ENCODE measurements around the gene ZNF883. TPM values are rescaled to one million over a fixed set of nuclear protein-coding genes. Genes with fewer than 3 reads are reported as not detected.

The ZNF883 gene
- total RNA-seq, 1 donor from 2014 or later: 3.3 TPM

GRCh38 chr9:112945620-112946208 lies 66.3 kb downstream of the ZNF883 start:
- H3K9me3 Mint-ChIP-seq (ENCODE audit: low read depth): peaks cover 15% of the 10 kb centered on the region
- H3K27me3 Mint-ChIP-seq (ENCODE audit: low read depth): peaks cover 2% of the 10 kb centered on the region
- no peak overlapping the region for H3K4me3 Mint-ChIP-seq (ENCODE audit: unreplicated experiment)
- no peaks in the 10 kb centered on the region for H3K4me1 Mint-ChIP-seq (ENCODE audit: low read depth)
- H3K27ac Mint-ChIP-seq (ENCODE audit: unreplicated experiment): no peak overlapping the region
- TF ChIP-seq, protein P1, sequence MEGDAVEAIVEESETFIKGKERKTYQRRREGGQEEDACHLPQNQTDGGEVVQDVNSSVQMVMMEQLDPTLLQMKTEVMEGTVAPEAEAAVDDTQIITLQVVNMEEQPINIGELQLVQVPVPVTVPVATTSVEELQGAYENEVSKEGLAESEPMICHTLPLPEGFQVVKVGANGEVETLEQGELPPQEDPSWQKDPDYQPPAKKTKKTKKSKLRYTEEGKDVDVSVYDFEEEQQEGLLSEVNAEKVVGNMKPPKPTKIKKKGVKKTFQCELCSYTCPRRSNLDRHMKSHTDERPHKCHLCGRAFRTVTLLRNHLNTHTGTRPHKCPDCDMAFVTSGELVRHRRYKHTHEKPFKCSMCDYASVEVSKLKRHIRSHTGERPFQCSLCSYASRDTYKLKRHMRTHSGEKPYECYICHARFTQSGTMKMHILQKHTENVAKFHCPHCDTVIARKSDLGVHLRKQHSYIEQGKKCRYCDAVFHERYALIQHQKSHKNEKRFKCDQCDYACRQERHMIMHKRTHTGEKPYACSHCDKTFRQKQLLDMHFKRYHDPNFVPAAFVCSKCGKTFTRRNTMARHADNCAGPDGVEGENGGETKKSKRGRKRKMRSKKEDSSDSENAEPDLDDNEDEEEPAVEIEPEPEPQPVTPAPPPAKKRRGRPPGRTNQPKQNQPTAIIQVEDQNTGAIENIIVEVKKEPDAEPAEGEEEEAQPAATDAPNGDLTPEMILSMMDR (IDR thresholded peaks at IDR 0.05): peak; percentile 10
- no peak for DNase-seq (ENCODE audit: low spot score)
- H3K36me3 Mint-ChIP-seq (ENCODE audit: low read depth): no peaks in the 10 kb centered on the region

DNA sequence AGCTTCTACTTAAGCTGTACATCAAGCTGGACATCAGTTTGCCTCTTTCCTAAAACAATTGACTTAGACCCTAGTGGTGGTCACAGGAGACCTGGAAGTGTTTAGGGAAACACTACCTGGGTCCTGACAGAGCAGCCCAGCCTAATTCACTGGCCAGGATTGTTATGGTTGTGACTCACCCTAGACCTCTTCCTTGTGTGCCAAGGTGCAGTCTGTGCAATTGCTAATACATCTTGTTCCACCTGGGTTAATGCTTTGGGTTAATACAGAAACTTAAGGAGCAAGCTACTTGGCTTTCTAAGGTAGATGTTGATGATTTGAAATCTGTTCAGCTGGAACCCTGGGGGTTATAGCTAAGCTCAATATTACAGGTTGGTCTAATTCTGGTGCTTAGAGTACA lies 72.6 kb downstream of the ZNF883 start:
- no peaks in the 10 kb centered on the region for H3K36me3 Mint-ChIP-seq (ENCODE audit: low read depth)
- H3K9me3 Mint-ChIP-seq (ENCODE audit: low read depth): no peaks in the 10 kb centered on the region
- no peak overlapping the region for H3K4me3 Mint-ChIP-seq (ENCODE audit: unreplicated experiment)
- DNase-seq (ENCODE audit: low spot score): no peak
- H3K27ac Mint-ChIP-seq (ENCODE audit: unreplicated experiment): no peak overlapping the region
- H3K27me3 Mint-ChIP-seq (ENCODE audit: low read depth): peaks cover 16% of the 10 kb centered on the region
- H3K4me1 Mint-ChIP-seq (ENCODE audit: low read depth): no peaks in the 10 kb centered on the region
- TF ChIP-seq, protein P1 (IDR thresholded peaks at IDR 0.05): no peak

- H3K9me3 Mint-ChIP-seq (ENCODE audit: low read depth): no peaks in the 10 kb centered on the region
- no peak for DNase-seq (ENCODE audit: low spot score)
- H3K27ac Mint-ChIP-seq (ENCODE audit: unreplicated experiment): no peak overlapping the region
- no peak overlapping the region for H3K4me3 Mint-ChIP-seq (ENCODE audit: unreplicated experiment)
- TF ChIP-seq, protein P1 (IDR thresholded peaks at IDR 0.05): no peak
- peaks cover 25% of the 10 kb centered on the region for H3K27me3 Mint-ChIP-seq (ENCODE audit: low read depth)
- no peaks in the 10 kb centered on the region for H3K36me3 Mint-ChIP-seq (ENCODE audit: low read depth)
- no peaks in the 10 kb centered on the region for H3K4me1 Mint-ChIP-seq (ENCODE audit: low read depth)
Observed at GRCh38 chr9:112933696-112934095, 78.3 kb downstream of the ZNF883 start.

GRCh38 chr9:112925058-112925641 lies 86.8 kb downstream of the ZNF883 start:
- TF ChIP-seq, protein P1 (IDR thresholded peaks at IDR 0.05): peak; percentile 80
- no peaks in the 10 kb centered on the region for H3K36me3 Mint-ChIP-seq (ENCODE audit: low read depth)
- H3K27ac Mint-ChIP-seq (ENCODE audit: unreplicated experiment): no peak overlapping the region
- H3K4me1 Mint-ChIP-seq (ENCODE audit: low read depth): no peaks in the 10 kb centered on the region
- H3K4me3 Mint-ChIP-seq (ENCODE audit: unreplicated experiment): no peak overlapping the region
- DNase-seq (ENCODE audit: low spot score): no peak
- H3K9me3 Mint-ChIP-seq (ENCODE audit: low read depth): no peaks in the 10 kb centered on the region
- peaks cover 37% of the 10 kb centered on the region for H3K27me3 Mint-ChIP-seq (ENCODE audit: low read depth)

DNA sequence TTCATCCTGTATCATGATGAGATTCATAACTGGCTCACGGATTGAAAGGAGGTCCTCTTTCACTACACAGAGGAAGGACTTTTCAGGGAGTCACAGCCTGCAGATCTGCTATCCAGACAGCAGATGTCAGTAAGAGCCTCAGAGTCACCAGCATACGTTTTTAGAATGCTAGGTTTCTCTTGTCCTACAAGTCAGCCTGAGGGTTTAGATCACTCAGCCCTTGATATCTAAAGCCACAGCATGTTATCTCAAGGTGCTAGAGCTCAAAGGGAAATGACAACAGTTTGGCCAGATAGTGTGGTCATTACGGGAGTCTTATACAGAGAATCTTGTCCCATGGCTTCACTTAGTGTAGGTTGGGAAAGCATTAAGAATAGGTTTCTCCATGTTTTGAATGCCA lies 90.4 kb downstream of the ZNF883 start:
- Mint-ChIP-seq H3K4me1 (ENCODE audit: low read depth) (no peaks in the 10 kb centered on the region), H3K27ac (ENCODE audit: unreplicated experiment) (no peak overlapping the region), H3K27me3 (ENCODE audit: low read depth) (peaks cover 40% of the 10 kb centered on the region), H3K9me3 (ENCODE audit: low read depth) (no peaks in the 10 kb centered on the region), H3K36me3 (ENCODE audit: low read depth) (no peaks in the 10 kb centered on the region), H3K4me3 (ENCODE audit: unreplicated experiment) (no peak overlapping the region)
- DNase-seq (ENCODE audit: low spot score): no peak
- TF ChIP-seq, protein P1 (IDR thresholded peaks at IDR 0.05): peak; percentile 77
